ENCODE measurements around the gene RNPEP.
"Not testable (repeated sequence)": the region's sequence is repeated elsewhere in the genome, so short reads cannot be mapped to it uniquely, and the experiment has no call there.

Gene RNPEP, protein sequence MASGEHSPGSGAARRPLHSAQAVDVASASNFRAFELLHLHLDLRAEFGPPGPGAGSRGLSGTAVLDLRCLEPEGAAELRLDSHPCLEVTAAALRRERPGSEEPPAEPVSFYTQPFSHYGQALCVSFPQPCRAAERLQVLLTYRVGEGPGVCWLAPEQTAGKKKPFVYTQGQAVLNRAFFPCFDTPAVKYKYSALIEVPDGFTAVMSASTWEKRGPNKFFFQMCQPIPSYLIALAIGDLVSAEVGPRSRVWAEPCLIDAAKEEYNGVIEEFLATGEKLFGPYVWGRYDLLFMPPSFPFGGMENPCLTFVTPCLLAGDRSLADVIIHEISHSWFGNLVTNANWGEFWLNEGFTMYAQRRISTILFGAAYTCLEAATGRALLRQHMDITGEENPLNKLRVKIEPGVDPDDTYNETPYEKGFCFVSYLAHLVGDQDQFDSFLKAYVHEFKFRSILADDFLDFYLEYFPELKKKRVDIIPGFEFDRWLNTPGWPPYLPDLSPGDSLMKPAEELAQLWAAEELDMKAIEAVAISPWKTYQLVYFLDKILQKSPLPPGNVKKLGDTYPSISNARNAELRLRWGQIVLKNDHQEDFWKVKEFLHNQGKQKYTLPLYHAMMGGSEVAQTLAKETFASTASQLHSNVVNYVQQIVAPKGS

DNA sequence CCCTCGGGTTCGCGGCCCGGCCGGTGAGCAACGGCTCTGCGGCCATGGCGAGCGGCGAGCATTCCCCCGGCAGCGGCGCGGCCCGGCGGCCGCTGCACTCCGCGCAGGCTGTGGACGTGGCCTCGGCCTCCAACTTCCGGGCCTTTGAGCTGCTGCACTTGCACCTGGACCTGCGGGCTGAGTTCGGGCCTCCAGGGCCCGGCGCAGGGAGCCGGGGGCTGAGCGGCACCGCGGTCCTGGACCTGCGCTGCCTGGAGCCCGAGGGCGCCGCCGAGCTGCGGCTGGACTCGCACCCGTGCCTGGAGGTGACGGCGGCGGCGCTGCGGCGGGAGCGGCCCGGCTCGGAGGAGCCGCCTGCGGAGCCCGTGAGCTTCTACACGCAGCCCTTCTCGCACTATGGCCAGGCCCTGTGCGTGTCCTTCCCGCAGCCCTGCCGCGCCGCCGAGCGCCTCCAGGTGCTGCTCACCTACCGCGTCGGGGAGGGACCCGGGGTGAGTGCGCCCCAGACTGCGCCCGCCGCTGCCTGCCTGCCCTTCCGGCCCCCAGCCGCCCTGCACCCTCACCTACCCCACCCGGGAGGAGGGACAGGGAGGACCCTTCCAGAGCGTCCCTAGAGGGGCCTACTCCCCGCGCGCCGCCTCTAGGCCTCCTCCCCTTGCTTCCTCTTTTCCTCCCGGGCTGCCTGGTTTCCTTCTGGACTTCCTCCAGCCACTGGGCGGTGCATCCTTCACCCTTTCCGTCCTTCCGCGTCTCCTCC, at the start of gene RNPEP:
RNPEP (plus strand) TSS at position 26 of the 757 bp plus-strand sequence; CDS start at position 45, 19 bp downstream.
- DNase-seq (ENCODE audit: low read depth, low spot score) = no peak

DNA sequence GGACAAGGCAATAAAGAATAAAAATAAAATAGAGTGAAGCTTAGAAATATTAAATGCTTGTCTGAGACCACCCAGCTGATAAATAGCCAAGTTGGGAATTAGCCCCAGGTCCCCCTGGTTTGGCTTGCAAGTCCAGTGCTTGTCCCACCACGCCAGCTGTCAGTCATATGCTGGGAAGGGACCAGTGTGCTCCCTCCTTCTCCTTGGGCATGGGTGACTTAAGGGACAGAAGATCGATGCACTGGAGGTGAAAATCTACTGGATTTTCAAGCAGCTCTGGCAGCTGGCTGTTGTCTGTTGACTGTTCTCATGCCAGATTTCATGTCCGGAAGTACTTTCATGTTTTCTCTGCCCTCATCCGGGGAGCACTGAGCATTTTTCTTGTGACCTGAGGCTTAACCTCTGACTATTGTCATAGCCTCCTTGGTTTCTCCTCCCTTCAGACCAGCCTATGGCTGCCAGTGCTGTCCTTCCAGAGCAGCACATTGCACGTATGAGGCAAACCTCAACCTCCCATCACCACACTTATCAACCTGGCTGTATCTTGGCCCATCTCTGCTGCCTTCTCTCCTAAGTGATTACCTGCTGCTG, 48.5 kb upstream of the RNPEP start:
- no peak for DNase-seq (ENCODE audit: low read depth, low spot score)

DNA sequence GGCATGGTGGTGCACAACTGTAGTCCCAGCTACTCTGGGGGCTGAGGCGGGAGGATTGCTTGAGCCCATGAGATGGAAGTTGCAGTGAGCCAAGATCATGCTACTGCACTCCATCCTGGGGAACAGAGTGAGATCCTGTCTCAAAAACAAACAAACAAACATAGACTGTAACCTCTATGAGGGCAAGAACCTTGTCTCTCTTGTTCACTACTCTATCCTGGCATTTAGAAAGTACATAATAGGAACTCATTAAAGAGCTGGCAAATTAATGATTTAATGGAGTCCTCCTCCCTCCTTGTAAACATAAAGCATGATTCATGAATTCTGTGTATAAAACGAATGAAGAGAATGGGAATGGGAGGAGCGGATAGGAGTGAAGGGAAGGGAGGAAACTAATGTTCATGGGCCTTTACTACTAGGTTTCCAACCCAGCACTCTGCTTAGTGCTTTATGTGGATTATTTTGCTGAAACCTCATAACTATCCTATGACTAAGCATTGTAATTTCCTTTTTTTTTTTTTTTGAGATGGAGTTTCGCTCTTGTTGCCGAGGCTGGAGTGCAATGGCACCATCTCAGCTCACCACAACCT, 44.7 kb upstream of the RNPEP start:
- no peak for DNase-seq (ENCODE audit: low read depth, low spot score)

DNA sequence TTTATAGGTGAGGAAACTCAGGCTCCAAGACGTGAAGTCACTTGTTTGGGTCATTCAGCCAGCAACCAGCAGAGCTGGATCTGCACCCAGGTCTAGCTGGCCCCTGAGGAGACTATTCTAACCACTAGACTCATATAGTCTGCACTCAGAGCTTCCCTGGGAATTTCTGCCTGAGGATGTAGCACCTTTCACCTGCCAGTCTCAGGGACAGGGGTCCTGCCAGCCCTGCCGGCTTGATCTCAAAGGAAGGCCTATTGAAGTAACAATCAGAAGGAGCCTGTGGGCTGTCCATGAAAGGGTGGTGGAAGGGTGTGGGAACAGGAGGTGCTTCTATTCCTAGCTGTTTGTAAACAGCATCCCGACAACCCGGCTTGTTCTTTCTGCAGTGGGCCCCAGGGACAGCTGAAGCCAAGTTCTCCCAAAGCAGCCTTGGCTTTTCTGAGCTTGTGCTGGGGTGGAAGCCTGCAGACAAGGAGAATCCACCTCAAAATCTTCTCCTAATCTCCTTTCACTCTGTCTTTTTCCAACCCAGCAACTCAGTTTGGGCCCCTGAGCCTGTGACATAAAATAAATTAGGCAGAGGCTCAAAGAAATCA, 43.9 kb upstream of the RNPEP start:
- DNase-seq (ENCODE audit: low read depth, low spot score) = no peak

DNA sequence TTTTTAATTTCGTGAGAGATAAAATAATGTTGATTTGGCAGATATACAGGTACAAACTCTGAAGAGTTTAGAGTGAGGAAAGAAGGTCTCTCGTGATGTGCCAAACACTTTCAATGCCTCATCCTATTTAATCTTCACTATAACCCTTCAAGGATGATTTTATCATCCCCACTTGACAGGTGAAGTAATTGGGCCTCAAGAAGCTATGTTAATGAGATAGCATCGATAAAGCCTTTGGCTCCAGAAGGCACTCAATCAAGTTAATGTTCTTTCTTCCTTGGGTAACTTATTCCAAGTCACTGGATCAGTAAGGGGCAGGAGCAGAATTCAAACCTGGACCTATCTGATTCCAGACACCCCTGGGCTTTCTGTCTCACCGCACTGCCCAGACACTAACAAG, 43.3 kb upstream of the RNPEP start:
- no peak for DNase-seq (ENCODE audit: low read depth, low spot score)

DNA sequence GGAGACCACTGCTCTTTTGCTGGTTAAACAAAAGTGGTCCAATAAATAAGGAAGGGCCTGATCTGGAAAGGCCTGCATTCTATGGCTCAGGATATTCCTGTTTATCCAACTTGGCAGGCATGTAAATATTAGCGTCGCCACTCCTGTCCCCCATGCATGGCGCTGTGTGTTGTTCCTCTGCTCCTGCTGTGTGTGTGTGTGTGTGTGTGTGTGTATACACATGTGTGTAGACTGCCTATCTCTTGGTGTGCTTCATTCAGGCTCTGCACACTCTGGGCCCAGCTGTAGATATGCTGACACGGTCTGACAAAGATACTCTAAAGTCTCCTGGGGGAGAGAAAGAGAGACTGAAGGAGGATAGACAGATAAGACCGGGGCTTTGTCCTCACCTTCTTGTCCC, 42.9 kb upstream of the RNPEP start:
- DNase-seq (ENCODE audit: low read depth, low spot score) = no peak

DNA sequence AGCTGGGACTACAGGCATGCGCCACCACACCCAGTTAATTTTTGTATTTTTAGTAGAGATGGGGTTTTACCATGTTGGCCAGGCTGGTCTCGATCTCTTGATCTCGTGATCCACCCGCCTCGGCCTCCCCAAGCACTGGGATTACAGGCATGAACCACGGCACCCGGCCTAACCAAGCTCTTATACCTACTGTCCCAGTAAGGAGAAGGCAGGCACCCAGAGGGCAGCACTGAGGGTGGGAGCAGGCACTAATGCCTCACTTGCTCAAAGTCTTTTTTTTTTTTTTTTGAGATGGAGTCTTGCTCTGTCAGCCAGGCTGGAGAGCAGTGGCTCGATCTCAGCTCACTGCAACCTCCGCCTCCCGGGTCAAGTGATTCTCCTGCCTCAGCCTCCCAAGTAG, 42.1 kb upstream of the RNPEP start:
- DNase-seq (ENCODE audit: low read depth, low spot score) = not testable (repeated sequence)

DNA sequence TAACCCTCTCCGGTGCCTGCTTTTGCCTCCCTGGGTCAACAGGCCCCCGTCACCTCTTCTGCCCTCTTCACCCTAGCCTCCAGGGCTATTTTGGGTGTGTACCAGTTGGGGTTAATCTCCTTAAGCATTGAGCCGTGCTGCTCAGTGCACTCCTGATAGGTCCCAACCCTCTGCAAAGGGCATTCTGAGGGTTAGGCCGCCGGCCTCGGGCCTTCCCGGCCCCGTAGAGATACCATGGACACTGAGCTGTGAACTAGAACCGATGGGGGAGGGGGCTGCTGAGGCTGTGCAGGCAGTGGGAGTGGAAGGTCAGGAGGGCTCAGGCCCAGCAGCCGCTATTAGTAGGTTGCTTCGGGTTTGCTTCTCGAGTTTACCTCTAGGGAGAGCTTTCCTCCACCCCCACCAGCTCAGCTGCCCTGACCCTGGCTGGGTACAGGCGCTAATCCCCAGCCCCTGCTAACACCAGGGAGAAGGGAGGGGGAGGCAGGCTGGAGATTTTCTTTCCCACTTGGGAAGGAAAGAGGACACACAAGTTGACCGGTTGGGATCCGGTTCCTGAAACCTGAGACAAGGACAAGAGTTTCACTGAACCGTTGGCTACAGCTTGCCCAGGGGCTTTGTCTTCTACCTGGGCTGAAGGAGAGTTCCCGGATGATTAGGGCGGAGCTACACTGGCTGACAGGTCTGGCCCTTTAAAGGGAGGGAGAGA, 40.9 kb upstream of the RNPEP start:
- DNase-seq (ENCODE audit: low read depth, low spot score) = no peak

DNA sequence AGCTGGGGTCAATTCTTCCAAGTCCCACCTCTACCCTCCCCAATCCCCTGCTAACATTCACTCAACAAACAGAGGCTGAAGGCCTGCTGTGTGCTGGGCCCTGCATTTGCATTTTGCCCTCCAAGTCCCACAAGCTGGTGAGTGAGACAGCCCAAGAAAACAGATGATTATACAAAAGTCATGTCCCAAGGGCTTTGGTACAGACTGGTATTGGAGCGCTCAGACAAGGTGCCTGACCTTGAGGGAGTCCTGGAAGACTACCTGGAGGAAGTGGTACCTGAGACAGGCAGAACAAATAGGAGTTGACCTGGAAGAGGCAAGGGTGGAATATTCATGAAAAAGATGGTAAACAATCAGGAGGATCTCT, 40.3 kb upstream of the RNPEP start:
- no peak for DNase-seq (ENCODE audit: low read depth, low spot score)

DNA sequence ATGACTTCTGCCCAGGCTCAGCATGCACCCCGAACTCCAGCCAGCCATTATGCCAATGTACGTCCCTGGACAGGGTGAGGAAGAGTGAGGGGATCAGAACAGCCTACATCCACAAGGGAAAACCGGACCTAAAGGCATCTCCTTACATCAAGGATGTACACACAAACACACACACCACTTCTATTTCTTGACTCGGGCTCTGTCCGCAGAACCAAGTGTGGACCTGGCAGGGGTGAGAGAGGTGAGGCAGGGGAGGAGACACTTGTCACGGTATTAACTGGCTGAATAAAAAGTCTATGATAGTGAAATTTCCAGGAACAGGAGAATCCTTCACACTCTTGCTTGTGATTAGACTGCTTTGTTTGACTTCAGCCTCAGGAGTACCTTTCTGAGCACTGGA, 38.4 kb upstream of the RNPEP start:
- no peak for DNase-seq (ENCODE audit: low read depth, low spot score)

DNA sequence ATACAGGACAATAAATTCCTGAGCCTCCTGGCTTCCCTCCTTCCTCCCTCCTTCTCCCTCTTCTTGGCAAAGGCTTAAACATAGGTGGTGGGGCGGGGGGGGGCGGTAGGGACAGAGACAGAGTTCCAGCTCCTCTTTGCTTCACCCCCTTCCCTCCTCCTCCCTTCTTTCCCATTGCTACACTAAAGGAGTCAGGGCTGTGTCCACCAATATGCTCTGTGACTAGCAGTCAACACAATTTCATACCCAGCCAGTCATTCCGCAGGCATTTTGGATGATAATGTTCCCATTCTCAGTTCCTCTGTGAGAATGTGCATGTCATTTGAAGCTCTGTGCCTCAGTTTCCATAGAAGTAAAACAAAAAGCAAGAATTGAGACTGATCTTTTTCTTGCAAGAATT, 37.8 kb upstream of the RNPEP start:
- DNase-seq (ENCODE audit: low read depth, low spot score) = no peak

DNA sequence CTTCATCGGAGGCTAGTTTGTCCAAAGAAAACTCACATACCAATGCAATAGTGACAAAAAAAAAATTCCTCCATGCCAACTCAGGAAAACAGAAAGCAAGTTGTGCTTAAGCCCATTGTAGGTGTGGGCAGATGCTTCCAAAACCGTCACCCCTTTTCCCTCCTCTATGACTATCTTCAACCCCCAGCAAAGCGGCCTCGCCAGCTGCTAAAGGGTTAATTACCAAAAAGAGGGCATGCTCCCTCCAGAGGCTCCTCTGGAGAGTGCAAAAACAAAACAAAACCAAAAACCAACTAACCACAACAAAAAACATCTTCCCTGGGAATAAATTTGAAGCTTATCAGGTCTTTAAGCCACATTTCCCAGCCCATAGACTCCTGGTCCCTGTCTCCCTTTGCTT, 37.3 kb upstream of the RNPEP start:
- no peak for DNase-seq (ENCODE audit: low read depth, low spot score)

DNA sequence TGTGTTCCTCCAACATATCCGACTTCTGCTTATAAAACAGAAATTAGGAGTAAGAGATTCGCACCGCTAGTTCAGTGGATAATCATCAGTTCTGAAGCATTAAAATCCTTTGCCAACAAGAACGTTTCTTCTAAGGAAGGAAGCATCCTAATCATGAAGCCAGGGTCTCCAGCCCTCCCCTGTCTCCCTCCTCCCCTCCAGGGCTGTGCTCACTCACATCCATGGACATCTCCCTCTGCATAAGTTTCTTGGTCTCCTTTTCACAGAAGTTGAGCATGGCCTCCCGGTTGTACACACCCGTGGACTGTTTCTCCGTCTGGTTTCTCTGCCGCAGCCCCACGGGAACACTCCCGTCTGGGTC, 36.6 kb upstream of the RNPEP start:
- no peak for DNase-seq (ENCODE audit: low read depth, low spot score)

DNA sequence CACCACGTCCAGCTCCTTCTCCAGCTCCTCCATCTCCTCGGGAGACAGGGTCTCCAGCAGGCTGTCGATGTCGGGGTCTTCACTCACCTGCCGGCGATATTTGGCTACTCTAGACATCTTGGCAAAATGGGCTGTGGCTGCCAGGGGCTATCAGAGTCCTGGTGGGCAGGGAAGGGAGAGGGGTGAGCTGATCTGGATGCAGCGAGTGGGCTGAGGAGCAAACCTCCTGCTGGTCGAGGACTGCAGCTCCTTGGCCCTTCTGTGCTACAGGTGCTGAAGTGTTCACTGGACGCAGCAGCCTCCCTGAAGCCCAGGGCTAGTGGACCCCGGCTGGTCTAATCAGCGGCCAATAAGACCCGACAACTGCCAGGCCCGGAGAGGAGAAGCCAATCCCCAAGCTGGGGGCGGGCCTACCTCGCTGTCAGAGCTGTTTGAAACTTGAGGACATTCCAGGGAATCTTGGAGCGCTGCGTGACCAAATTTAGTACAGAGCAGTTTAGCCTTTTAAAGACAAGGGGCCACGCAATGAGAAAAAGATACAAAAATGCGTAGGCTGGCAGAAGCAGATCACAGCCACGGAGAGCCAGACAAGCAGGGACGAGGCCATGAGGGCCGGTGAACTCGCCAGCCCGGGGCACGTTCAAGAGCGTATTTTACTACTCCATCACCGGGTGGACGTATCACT, 36.1 kb upstream of the RNPEP start, which contains the start of gene LMOD1:
LMOD1 (minus strand) TSS at position 325 of the 685 bp plus-strand sequence; CDS start at position 117, 208 bp downstream.
- no peak for DNase-seq (ENCODE audit: low read depth, low spot score)

DNA sequence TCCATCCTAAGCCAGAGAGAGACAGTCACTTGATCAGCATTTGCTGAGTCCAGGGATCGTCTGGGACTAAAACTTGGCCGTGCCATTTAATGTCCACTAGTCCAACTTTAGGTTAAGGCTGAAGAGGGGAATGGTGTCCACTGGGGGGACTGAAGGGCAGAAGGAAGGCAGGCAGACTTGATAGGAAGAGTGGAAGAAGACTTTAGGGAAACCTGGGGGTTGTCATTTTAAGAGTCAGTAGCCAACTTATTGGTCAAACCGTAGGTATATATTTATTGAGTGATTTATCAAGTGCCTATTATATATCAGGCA, 34.8 kb upstream of the RNPEP start:
- DNase-seq (ENCODE audit: low read depth, low spot score) = no peak

DNA sequence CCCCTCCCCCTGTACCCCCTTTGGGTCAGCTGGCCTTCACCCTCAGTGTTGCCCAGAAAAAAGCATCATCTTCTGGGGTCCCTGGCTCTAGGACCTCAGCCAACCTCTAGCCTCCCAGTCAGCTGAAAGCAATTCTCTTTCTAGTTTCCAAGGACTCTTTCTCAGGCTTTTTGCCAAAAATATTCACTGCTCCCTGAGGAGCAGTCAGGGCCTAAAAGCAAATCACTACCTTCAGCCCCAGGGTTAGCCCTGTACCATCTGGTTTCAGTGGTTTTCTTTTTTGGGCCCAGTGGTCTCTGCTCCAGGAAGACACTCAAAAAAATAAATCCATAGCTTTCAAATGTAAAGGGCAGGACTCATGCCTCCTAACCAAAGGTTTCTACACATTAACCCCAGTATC, 33.0 kb upstream of the RNPEP start:
- DNase-seq (ENCODE audit: low read depth, low spot score) = no peak

DNA sequence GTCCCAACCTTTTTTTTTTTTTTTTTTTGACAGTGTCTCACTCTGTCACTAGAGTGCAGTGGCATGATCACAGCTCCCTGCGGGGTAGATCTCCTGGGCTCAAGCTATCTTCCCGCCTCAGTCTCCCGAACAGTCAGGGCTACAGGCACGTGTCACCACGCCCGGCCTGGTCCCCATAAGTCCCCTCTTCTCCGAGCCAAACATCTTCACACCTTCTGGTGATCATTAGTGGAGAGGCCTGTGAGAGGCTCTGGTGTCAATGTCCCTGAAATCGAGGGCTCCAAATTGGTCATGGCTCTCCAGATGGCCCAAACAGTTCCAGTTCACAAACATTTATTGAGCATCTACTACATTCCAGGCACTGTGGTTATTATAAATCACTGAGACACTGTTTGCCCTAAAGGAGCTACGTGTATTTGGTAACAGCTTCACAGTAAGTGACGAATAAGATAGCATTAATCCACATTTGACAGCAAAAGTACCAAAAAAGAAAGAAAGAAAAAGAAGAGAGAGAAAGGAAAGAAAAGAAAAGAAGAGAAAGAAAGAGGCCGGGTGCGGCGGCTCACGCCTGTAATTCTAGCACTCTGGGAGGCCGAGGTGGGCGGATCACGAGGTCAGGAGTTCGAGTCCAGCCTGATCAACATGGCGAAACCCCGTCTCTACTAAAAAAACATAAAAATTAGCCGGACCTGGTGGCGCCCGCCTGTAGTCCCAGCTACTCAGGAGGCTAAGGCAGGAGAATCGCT, 28.0 kb upstream of the RNPEP start:
- DNase-seq (ENCODE audit: low read depth, low spot score) = no peak

DNA sequence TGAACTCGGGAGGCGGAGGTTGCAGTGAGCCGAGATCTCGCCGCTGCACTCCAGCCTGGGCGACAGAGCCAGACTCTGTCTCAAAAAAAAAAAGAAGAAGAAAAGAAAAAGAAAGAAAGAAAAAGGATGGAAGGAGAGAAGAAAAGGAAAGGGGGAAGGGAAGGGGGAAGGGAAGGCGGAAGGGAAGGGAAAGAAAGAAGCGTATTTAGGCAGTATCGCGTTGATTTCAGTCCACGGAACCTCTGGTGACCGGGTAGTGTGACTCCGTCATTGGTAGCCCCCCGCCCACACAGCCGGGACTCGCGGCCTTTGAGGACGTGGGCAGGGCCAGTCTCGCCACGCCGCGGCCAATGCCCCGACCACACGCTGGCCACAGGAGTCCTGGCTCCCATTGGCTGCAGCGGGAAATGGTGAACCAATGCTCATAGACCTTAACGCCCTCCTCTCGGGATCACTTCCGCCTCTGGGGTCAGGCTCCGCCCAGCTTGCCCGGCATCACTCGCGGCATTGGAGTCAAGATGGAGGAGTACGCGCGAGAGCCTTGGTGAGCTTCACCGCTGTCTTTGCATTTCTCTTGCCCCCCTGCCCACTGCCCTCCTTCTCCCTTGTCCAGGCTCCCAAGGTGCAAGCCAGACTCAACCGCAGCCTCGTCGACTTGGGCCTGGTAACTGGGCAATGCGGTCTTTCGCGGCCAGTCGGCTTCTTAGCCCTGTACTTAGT, 27.3 kb upstream of the RNPEP start, which contains the start of gene TIMM17A:
TIMM17A (plus strand) TSS at position 495 of the 720 bp plus-strand sequence; CDS start at position 519, 24 bp downstream.
- peak; percentile 86 for DNase-seq (ENCODE audit: low read depth, low spot score)

DNA sequence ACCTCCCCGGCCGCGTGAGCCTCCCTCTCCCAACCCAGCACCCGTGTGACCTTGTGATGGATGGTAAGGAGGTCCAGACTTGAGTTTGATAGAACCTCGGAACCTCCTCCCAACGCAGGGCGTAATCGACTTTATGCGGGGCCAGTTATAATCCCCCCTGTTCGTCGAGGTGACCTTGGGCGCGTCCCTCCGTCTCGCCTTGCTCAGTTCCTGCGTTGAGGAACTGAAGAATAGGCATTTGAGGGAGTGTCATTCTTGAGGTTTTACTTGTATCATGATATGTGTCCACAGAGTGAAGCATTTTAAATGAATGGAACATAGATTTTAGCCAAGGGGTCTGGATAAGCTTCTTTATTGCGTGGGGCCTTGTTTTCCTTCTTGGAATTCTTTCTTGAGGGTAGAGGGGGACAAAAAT, 26.7 kb upstream of the RNPEP start:
- no peak for DNase-seq (ENCODE audit: low read depth, low spot score)
